Measurements from ENCODE around the gene GCC1.

Gene GCC1

DNA sequence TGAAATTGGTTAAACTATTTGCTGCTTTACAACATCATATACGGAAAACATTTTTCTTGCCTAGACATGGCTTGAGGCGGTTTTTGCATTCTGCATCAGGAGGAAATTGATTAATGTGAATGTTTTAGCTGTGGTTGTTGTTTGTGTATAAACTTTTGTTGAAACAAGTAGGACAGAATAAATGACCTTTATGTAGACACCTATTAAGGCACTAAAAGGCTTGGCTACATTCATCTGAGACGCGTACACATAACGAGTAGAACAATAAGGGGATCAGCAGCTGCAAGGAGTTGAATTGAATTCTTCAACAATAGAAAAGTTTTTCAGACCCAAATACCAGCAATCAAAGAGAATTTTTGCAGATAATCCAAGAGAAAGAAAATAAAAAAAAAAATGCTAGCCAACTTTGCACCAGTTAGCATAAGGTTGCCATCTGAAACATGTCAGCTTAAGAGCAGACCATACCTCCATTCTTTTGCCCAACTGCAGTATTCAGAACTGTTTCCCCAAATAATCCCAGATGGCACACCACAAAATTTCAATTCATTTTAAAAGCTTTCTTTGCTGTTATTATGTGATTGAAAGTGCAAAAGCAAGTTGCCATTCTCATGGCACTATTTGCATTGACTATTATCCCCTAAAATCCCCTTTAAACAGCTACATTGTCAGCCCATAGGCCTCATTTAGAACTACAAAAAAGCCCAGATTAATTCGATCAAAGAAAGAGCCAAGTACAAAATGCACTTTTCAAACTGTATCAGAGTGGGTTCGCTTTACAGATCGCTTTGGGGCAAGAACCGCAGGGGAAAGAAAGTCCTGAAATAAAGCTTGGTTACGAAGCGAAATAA is 49.6 kb downstream of the GCC1 start:
- no peak for DNase-seq (ENCODE audit: low read depth)

DNA sequence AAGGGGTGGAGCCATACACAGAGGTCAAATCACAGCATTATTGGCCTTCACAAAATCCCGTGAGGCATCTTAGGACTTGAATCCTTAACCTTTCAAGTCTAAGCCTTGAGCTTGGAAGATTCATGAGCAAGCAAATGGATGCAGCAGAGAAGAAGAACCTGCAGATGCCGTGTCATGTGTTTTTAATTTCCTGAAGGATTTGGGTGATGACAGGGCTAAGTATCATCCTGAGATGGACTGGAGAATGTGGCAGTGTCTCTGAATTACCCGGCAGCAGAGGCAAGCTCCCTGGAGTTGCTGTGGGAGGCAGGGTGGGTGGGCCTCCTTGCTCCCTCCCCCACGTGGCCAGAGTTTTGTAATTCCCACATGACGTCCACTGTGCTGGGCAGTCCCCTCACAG is 50.8 kb downstream of the GCC1 start:
- DNase-seq (ENCODE audit: low read depth) = no peak

DNA sequence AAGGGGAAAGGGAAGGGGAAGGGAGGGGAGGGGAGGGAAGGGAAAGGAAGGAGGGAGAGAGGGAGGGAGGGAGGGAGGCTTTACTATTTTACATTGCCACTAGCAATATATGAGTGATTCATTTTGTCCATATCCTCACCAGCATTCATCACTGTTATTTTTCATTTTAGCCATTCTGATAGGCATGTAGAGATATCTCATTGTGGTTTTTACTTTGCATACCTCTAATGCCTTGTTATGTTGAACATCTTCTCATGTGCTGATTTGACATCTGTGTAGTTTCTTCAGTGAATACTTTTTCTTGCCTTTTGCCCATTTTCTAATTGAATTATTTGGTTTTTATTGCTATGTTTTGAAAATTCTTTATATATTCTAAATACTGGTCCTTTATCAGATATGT is 52.7 kb downstream of the GCC1 start:
- no peak for DNase-seq (ENCODE audit: low read depth)

DNA sequence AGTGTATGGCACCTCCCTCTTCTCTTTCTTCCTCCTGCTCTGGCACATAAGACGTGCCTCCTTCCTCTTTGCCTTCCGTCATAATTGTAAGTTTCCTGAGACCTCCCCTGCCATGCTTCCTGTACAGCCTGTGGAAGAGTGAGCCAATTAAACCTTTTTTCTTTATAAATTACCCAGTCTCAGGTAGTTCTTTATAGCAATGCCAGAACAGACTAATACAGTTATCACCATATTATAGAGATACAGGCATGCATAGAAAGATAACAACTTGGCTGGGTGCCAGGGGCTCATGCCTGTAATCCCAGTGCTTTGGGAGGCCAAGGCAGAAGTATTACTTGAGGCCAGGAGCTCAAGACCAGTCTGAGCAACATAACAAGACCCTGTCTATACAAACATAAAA is 53.2 kb downstream of the GCC1 start:
- DNase-seq (ENCODE audit: low read depth) = no peak
